HG03064 (cell line): ENCODE results near the gene KCNC4.

Source experiments
- ATAC-seq: cut with Tn5 transposase; IDR thresholded peaks from one replicate; pipeline ENCODE4 v1.9.1; 2021; ENCODE audit warnings: low read depth; ENCODE audit not compliant: unreplicated experiment

Gene KCNC4

GRCh38 chr1:110209715-110210603 lies at the start of gene KCNC4:
TSS of gene KCNC4 (plus strand) at chr1:110210314. CDS start at chr1:110211500, 1,186 bp downstream.
- ATAC-seq: peak; percentile 70

DNA sequence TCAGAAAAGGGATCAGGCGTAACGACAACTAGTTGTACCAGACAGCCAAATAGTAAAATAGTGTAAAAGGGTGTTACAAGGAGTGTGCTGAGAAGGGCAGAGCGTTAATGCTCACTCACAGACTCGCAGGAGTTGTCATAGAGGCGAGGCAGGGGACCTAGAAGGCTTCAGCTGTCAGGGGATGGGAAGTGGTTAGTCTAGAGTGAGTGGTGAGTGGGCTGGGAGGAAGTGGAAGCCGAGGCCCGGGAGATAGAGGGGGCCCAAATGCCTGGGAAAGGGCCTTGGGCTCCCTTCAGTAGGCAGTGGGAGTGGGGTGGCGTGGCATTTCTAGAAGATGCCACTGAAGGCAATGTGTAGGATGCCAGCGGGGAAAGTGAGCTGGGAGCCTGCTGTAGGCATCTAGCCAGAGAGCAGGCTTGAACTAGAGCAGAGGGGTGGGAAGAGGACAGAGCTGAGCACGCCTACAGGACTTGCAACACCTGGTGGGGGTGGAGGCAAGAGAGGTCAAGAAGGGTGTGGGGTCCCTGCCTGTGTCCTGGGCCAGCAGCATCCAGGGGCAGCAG lies 49.5 kb upstream of the KCNC4 start:
- ATAC-seq: no peak

GRCh38 chr1:110161165-110161564 lies 48.9 kb upstream of the KCNC4 start:
- no peak for ATAC-seq

DNA sequence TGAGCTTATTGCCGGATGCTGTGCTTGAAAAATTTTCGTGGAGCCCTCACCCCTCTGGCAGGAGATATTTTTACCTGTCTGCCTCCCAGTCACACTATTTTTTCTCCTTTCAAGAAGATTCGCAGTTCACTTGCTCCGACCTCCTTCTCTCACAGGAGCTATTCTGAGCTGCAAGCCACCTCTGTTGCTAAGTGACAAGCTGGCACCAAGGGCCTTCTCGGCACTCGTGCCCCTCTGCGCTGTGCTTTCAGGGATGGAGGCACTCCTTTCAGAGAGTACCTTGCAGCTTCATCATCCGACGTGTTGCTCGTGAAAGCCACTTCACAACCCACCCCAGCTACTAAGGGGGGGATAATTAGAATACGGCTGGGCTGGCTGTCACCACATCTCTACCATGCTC lies 48.3 kb upstream of the KCNC4 start:
- no peak for ATAC-seq

GRCh38 chr1:110163591-110163990 lies 46.5 kb upstream of the KCNC4 start:
- ATAC-seq: no peak

DNA sequence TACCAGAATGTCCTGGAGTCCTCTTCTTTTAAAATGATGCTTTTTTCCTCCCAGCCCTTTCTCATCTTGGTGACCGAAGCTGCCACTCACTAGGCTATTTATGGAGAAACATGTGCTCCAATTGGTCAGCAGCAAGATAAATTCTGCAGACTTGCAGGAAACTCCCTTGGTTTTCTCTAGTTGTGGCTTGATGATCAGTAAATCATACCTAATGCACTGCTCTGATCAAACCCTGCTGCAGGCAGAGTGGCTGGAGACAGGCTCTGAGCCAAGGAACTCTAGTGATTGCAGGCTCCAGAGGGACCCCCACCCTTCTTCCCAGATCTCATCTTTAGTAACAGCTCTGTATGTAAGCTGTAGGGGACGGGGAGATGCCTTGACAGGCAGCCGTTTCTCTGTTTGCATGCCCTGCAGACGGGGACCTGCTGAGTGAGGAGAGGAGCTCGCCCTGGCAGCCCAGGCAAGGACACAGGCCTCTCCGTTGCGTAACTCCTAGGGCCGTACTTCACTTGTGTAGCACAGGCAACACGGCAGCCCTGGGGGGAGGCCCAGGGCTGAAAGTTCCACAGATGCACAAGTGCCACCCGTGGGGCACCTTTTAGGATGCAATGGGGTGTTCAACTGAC lies 45.3 kb upstream of the KCNC4 start:
- no peak for ATAC-seq

DNA sequence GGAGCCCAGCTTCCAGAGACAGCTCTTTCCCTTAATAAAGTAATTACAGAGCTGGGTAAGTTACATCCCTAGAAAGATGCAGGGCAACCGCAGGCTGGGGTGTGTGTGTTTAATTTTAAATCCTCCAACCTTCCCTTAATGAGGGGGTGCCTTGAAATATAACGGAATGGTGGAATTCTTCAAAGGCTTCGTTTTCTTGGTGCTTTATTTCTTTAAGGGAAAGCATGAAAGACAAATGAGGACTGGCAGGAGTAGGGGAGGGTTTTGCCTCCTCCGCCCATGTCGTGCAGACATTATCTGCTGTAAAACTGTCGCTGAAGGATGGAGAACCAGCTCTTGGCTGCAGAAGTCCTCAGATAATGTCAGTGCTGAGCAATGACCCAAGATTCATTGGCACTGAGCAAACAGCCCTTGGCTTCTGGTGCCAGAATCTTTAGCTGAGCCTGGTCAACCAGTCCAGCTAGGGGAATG lies 44.3 kb upstream of the KCNC4 start:
- ATAC-seq: no peak

GRCh38 chr1:110166861-110167260 lies 43.3 kb upstream of the KCNC4 start:
- no peak for ATAC-seq

DNA sequence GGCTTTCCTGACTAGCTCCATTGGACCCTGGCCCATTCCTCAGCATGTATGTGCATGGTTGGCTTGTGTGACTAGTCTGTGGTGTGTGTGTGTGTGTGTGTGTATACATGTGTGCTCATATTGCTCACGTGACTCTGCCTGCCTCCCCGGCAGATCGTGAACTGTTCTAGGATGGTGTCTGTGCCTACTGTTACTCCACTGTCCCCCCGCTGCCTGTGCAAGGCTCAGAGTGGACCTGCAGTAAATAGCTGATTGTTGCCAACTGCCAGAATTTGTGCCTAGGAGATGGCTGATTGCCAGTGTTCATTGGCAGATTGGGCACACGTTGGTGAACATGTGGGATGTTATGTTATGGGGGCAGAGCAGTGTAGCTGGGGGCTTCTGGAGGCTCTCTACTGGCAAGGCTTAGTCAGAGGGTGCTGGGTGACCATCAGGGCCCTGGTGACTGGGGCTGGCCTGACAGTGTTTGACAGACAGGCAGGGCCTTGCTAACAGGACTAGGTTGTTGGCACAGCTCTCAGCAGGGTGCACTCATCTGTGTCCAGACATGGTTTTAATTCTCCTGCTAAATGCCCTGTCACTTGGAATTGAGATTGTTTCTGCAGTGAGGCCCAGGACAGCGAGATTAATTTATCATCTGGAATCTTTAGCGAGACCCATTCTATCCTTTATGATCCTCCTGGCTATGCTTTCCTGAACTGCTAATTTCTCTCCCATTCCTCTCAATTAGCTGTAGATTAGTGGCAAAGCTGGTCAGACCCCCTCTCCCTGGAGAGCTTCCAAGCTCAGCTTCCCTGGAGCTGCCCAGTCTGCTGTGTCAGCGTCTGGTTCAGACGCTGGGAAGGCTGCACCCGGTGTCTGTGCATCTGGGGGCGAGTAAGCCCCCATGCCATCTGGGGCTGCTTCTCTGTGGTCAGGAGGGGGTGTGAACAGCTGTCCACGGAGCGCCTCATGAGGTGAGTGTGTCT lies 39.1 kb upstream of the KCNC4 start:
- no peak for ATAC-seq

- no peak for ATAC-seq
Measured at GRCh38 chr1:110172001-110172400, 38.1 kb upstream of the KCNC4 start.

- no peak for ATAC-seq
Measured at GRCh38 chr1:110173466-110174105, 36.5 kb upstream of the KCNC4 start.

GRCh38 chr1:110174961-110175360 lies 35.2 kb upstream of the KCNC4 start:
- ATAC-seq: no peak

- ATAC-seq: no peak
Measured at GRCh38 chr1:110176299-110176956, 33.7 kb upstream of the KCNC4 start.

- ATAC-seq: no peak
Measured at GRCh38 chr1:110177775-110178174, 32.3 kb upstream of the KCNC4 start.

DNA sequence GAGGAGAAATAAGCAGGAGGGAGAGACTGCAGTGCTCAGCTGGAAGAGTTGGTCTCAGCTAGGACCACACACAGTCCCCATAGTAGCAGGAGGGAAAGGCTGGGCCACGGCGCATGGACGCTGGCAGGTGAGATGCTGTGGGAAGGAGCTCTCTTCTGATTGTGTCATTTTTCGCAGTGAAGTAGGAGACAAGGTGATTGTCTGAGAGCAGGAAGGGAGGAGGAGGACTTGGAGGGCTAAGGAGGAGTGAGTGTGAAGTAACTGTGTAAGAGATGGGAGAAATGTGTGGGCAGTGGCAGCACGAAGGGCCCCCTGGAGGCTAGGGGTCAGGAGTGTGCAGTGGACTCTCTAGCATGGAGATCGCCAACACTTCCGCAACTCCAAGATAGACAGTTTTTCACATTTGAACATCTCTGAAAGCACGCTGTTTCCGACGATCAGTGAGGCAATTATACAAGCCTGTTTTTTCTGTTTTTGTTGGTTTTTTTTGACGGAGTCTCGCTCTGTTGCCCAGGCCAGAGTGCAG lies 26.4 kb upstream of the KCNC4 start:
- ATAC-seq: no peak

DNA sequence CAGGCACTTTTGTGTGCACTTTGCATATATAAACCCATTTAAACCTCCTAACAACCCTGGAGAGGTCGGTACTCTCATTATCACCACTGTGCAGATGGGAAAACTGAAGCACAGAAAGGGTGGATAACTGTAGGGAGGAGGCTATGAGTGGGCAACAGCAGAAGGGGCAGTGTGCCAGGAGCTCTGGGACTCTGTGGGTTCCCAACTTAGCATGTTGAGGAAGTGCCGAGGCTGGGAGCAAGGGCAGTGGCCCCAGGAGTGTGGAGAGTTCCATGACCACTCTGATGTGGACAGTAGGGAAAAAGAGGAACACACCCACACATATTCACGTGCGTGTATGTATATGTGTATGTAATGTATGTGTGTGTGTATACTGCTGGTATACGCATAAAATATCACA lies 25.7 kb upstream of the KCNC4 start:
- no peak for ATAC-seq

DNA sequence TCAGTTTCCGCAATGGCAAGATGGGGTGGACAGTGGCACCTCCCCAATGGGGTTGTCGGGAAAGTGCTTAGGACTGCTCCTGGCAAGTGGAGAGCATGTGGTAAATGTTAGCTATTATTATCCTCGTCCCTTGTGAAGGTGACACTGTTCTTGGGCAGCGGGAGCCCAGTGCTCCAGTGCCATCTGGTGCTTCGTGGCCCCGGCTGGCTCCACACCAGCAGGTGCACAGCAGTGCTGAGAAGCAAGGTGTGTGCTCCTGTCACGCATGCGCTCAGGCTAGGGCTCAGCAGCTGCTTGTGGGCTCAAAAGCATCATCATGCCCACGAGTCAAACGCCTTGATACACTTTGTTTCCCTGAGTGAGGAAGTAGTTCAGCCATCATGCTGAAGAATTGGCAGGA lies 24.9 kb upstream of the KCNC4 start:
- no peak for ATAC-seq

GRCh38 chr1:110186558-110186957 lies 23.6 kb upstream of the KCNC4 start:
- no peak for ATAC-seq
